K562 (cell line): Measurements from ENCODE around the gene MOG. TPM values are rescaled to one million over a fixed set of nuclear protein-coding genes. Genes with fewer than 3 reads are reported as not detected.

Experiments used
- CTCF ChIP-seq, 3 experiments: IDR thresholded peaks in 2 of 3; conservative IDR thresholded peaks in 1 of 3; 2 replicates each; pipeline ENCODE4 v1.5.1; 2011 to 2012; ENCODE audit warnings: low read length in 3 of 3, mild to moderate bottlenecking in 3 of 3, control low read depth in 2 of 3, improper control_type of control experiment in 1 of 3, inconsistent platforms in 1 of 3, low read depth in 1 of 3, mixed read lengths in 1 of 3, moderate library complexity in 1 of 3; ENCODE audit not compliant: insufficient read depth in 2 of 3
- E2F8 ChIP-seq: fragments of 450-650 bp; IDR thresholded peaks from 2 replicates; pipeline ENCODE4 v1.7.1; 2018; ENCODE audit warnings: mild to moderate bottlenecking, low read depth; ENCODE audit not compliant: partially characterized antibody
- FOSL1 ChIP-seq: fragments of 200-800 bp; sonication (Bioruptor generic); conservative IDR thresholded peaks from 2 replicates; pipeline ENCODE4 v1.6.1; 2016; ENCODE audit warnings: missing genetic modification characterization, missing compliant biosample characterization
- HCFC1 ChIP-seq: IDR thresholded peaks from 2 replicates; pipeline ENCODE4 v1.6.1; 2012; ENCODE audit warnings: low read depth, low read length, improper control_type of control experiment
- KDM5B ChIP-seq: fragments of 200-600 bp; sonication (generic); IDR thresholded peaks from 2 replicates; pipeline ENCODE4 v1.6.1; 2012; ENCODE audit warnings: low read depth, mild to moderate bottlenecking, moderate library complexity, low read length, control low read depth, inconsistent platforms; ENCODE audit not compliant: insufficient replicate concordance
- MIER1 ChIP-seq: fragments of 450-650 bp; IDR thresholded peaks from 2 replicates; pipeline ENCODE4 v1.6.1; 2016; ENCODE audit warnings: antibody characterized with exemption, mild to moderate bottlenecking, low read depth
- NFRKB ChIP-seq: fragments of 450-650 bp; IDR thresholded peaks from 2 replicates; pipeline ENCODE4 v1.6.1; 2016; ENCODE audit warnings: low read depth
- POLR2A ChIP-seq: fragments of 450-650 bp; conservative IDR thresholded peaks from 2 replicates; pipeline ENCODE4 v1.6.1; 2016
- POLR2B ChIP-seq: fragments of 450-650 bp; IDR thresholded peaks from 2 replicates; pipeline ENCODE4 v1.6.1; 2018; ENCODE audit warnings: low read depth; ENCODE audit not compliant: partially characterized antibody
- RCOR1 ChIP-seq, 2 experiments: IDR thresholded peaks; 2 replicates each; pipeline ENCODE4 v1.6.1; 2012; ENCODE audit warnings: low read depth in 2 of 2, low read length in 2 of 2, borderline replicate concordance in 1 of 2, improper control_type of control experiment in 1 of 2
- RFX1 ChIP-seq: fragments of 450-650 bp; IDR thresholded peaks from 2 replicates; pipeline ENCODE4 v1.6.1; 2016; ENCODE audit warnings: mild to moderate bottlenecking, moderate library complexity
- ZFP1 ChIP-seq: fragments of 450-650 bp; formaldehyde crosslinking; IDR thresholded peaks from 2 replicates; pipeline ENCODE4 v1.4.0; 2020; ENCODE audit warnings: mild to moderate bottlenecking, mixed read lengths
- ZNF449 ChIP-seq: fragments of 250-450 bp; sonication (Bioruptor Pico); IDR thresholded peaks from 2 replicates; pipeline ENCODE4 v1.8.0; 2022; ENCODE audit warnings: moderate library complexity, mild to moderate bottlenecking, inconsistent platforms
- polyA plus RNA-seq, 8 experiments: library from polyadenylated mRNA; depleted of rRNA in 4 of 8; stranded (reverse) in 5 of 8; unstranded in 3 of 8; fragments of >200 nt; fragmentation: Nextera tagmentation in 2 of 8; fragmentation: Illumina TruSeq in 1 of 8; extraction: Ambion mirVana in 2 of 8; extraction: Trizol in 1 of 8; gene quantifications; 2 replicates each; pipeline versions ENCODE4 v1.2.1 to v1.2.3, GENCODE V29; 2011 to 2014; ENCODE audit warnings: inconsistent platforms in 1 of 8, missing spikeins in 1 of 8
- total RNA-seq, 7 experiments: library from RNA; depleted of rRNA in 6 of 7; stranded (reverse); fragments of >200 nt in 6 of 7; fragmentation: Illumina TruSeq in 2 of 7; extraction: Trizol in 2 of 7; gene quantifications; 2 replicates each; pipeline versions ENCODE4 v1.2.1 to v1.2.3, GENCODE V29; 2011 to 2021; ENCODE audit warnings: low replicate concordance in 1 of 7
- TF ChIP-seq, protein P1 (sequence below): sonication (generic); formaldehyde crosslinking; IDR thresholded peaks from 2 replicates; pipeline ENCODE4 v1.8.0; 2023; ENCODE audit warnings: missing genetic modification reagents, mild to moderate bottlenecking, borderline replicate concordance

The MOG gene
- total and polyA plus RNA-seq, 9 of the 15 experiments (the other 6 are each of a cell fraction or from before 2014, with no cell fraction given), result not detected

GRCh38 chr6:29649701-29650673 lies 6.9 kb upstream of the MOG start (continued):
- no peak for TF ChIP-seq FOSL1
- TF ChIP-seq, protein P1, sequence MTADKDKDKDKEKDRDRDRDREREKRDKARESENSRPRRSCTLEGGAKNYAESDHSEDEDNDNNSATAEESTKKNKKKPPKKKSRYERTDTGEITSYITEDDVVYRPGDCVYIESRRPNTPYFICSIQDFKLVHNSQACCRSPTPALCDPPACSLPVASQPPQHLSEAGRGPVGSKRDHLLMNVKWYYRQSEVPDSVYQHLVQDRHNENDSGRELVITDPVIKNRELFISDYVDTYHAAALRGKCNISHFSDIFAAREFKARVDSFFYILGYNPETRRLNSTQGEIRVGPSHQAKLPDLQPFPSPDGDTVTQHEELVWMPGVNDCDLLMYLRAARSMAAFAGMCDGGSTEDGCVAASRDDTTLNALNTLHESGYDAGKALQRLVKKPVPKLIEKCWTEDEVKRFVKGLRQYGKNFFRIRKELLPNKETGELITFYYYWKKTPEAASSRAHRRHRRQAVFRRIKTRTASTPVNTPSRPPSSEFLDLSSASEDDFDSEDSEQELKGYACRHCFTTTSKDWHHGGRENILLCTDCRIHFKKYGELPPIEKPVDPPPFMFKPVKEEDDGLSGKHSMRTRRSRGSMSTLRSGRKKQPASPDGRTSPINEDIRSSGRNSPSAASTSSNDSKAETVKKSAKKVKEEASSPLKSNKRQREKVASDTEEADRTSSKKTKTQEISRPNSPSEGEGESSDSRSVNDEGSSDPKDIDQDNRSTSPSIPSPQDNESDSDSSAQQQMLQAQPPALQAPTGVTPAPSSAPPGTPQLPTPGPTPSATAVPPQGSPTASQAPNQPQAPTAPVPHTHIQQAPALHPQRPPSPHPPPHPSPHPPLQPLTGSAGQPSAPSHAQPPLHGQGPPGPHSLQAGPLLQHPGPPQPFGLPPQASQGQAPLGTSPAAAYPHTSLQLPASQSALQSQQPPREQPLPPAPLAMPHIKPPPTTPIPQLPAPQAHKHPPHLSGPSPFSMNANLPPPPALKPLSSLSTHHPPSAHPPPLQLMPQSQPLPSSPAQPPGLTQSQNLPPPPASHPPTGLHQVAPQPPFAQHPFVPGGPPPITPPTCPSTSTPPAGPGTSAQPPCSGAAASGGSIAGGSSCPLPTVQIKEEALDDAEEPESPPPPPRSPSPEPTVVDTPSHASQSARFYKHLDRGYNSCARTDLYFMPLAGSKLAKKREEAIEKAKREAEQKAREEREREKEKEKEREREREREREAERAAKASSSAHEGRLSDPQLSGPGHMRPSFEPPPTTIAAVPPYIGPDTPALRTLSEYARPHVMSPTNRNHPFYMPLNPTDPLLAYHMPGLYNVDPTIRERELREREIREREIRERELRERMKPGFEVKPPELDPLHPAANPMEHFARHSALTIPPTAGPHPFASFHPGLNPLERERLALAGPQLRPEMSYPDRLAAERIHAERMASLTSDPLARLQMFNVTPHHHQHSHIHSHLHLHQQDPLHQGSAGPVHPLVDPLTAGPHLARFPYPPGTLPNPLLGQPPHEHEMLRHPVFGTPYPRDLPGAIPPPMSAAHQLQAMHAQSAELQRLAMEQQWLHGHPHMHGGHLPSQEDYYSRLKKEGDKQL (CRISPR knock-in tag), result no peak
- peak; percentile 68 for TF ChIP-seq HCFC1
- peak; percentile 88 to 100 (median 98) for TF ChIP-seq CTCF (IDR thresholded peaks at IDR 0.05 in 2 of 3, conservative IDR thresholded peaks at IDR 0.05 in 1 of 3; ENCODE audit: insufficient read depth in 2 of 3, low read depth in 1 of 3, low read length in 3 of 3)
- peak; percentile 71 for TF ChIP-seq POLR2A
- peak; percentile 6 to 68; a peak in 2 of 4 replicates for TF ChIP-seq RCOR1 (IDR thresholded peaks at IDR 0.05; ENCODE audit: borderline replicate concordance in 1 of 2, low read depth in 2 of 2, low read length in 2 of 2)
- peak; percentile 77 for TF ChIP-seq NFRKB
- TF ChIP-seq POLR2B, result peak; percentile 30
- no peak for TF ChIP-seq ZNF449 (CRISPR knock-in tag)
- peak; percentile 78 for TF ChIP-seq E2F8
- TF ChIP-seq KDM5B, result peak; percentile 79
- no peak for TF ChIP-seq MIER1
- TF ChIP-seq ZFP1 (CRISPR knock-in tag), result no peak
- peak; percentile 42; the same call in 1 of the 2 replicates for TF ChIP-seq RFX1
